EH (cell line): ENCODE measurements around the gene PODNL1.

Experiments used
- DNase-seq: peaks from one replicate; pipeline ENCODE4 v3.0.0-alpha.2; 2015; ENCODE audit warnings: low read depth

Gene PODNL1

DNA sequence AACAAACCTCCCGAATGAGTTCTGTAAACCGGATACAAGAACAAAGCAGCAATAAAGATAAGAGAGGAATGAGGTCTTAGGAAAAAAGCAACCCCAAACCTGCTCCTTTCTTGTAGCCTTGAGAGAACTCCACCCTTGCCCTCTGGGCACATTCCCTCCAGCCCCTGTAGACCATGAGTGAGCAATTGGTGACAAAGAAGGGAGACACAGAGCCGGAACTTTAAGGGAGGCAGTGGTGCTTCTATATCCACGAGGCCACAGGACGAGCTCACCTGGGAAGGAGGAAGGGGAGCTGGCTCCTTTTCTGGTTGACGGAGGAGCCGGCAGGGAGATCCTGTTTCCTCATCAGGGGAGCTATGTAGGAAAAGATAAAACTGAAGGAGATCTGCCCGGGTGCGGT is 45.3 kb downstream of the PODNL1 start:
- DNase-seq: no peak

DNA sequence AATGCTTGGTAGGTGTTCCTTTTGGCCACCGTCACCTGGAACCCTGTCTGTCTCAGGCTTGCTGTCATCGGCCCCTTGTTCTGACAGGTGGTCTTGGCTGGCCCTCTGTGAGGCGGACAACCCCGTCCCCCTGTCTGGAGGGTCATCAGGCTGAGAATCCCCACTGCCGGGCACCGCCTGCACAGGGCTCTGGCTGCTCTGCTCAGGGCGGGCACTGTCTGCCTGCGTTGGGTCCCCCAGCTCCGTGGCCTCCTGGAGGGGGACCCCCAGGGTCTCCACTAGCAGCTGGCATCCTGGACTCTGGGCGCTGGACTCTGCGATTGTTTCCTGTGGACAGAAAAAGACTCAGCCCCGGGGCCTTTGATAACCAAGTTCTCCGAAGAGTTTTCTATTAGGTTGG is 48.1 kb downstream of the PODNL1 start:
- no peak for DNase-seq

DNA sequence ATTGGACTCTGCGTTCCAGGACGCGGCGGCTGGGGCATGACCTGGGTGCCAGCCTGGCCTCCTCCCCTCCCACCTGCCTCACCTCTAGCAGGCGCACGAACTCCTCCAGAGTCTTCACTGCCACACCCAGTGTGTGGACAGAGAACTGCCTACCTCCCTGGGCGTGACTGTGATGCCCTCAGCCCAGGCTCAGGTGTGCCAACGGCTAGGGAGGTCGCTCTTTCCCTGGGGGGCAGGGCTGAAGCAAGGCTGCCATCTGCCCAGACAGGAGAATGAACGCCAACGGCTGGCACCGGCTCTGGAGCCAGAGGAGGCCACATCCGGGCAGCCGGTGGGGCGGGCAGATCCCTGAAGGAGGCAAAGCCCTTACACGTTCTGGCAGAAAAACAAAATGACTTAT is 49.9 kb downstream of the PODNL1 start:
- DNase-seq: no peak

DNA sequence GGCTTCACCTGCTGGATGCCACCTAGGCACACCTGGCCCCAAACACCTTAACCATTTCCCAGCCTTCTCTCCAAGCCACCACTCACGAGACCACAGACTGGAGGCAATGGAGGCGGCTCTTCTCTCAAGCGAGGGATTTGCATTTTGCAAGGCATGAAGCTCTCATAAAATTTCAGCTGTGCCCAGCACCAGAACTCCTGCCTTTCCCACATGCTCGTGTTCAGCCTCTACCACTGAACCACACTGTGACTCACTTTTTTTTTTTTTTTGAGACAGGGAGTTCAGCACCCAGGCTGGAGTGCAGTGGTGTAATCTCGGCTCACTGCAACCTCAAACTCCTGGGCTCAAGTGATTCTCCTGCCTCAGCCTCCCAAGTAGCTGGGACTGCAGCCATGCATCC is 50.7 kb downstream of the PODNL1 start:
- DNase-seq: peak; percentile 70

DNA sequence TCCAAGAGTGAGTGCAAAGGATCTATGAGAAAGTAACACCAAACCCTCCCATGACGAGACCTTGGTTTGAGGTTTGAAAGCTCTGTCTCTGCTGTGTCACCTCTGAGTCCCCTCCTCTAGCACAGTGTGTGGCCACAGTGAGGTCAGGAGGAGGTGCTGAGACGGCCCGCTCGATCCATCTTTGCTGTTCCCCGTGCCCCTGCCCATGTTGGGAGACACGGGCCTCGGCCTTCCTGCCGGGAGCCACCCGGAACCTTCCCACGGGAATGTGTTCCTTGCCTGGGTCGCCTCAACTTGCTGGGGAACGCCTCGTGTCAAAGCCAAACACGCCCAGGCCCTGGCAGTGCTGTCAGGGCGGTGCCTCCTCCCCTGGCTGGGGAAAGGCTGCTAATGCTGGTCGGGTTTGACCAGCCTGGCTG is 51.2 kb downstream of the PODNL1 start:
- DNase-seq: no peak

DNA sequence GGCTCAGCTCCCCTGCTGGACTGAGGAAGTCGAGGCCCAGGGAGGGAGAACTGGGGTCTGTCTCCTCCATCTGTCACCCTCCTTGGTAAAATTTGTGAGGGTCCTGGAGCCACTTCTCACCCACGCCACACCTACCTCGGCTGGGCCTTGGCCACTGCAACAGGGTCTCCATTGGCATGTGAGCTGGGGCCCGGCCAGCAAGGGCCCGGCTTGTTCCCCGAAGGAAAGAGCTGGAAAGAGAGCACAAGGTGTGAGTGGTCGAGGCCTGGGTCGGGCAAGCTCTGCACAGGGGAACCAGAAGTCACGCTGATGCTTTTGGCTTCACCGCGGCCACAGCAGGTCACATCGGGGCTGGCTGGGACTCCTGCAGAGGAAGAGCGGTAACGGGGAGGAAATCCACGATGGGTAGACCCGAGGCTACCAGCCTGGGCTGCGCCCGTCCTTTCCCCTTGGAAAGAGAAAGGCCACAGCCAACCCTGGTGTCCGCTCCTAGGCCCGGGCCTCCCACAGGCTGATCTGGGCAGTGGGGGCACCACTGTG is 52.3 kb downstream of the PODNL1 start:
- no peak for DNase-seq

DNA sequence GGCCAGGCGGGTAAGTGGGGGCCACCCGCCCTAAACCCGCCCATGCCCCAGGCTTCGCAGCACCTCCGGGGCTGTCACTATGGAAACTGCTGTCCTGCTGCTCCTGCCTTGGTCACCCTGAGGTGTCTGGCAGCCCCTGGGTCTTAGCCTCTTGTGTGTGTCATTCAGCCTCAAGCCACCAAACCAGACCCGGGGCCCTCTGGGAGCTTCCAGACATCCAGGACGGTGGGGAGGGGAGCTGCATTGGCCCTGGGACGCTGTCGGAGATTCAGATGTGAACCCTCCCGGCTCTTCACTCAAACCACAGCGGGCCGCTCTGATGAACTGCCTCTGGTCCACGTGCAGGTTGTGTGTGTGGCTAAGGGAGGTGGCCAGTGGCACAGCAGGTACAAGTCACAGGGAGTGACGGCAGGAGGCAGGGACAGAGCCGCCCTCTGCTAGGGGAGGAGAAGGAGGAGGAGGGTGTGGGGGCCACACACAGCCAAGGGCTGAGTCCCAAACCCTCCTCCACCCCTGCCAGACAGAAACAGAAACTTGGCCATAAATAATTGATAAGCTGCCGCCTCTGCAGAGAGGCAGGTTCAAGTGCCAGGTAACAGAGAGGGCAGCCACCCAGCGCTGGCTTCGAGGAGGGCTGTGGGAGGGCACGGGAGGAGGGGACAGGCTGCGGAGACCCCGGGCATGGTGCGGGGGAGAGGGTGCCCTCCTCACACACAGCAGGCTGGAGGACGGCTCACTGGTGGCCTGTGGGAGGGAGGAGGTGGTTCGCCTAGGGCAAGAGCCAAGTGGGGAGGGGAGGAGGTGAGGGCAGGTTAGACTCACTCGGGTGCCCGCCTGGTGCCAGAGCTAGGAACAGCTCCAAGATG is 53.3 kb downstream of the PODNL1 start:
- no peak for DNase-seq

DNA sequence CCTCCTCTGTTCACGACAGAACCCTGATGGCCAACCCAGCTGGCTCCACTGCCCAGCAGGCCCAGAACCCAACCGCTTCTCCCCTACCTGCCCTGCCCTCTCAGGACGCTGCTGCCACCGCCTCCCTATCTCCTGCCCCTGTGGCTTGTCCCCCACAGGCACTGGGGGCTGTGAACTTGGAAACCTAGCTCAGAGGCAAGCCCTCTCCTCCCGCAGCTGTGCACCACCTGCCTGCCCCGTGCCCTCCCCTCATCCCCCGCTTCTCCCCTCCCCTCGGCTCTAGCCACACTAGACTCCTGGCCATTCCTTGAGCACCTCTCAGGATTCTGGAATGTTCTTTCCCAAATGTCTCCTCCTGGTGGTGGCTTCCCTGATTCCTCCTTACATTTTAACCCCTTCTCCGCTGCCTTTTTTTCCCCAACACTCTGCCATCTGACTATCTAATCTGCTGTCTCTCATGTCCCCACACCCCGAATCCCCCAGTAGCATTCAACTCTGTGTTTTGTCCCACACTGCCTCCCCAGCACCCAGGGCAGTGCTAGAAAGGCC is 54.6 kb downstream of the PODNL1 start:
- peak; percentile 26 for DNase-seq

DNA sequence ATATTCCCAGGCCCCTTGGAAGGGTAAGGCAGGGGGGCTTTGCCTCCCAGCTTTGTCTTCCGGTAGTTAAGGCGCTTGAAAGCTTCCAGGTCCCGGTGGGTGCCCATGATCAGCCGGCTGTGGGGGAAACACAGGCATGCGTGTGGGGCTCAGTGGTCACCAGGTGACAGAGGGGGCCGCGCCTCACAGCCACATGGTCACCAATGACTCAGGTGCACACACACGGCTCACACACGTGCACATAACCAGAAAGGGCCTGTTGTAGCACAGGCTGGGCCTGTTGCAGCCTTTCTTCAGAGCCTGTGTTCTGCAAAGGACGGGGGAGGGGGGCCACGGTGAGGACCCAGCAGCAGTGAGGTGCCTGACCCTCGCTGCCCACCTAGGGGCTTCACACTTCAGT is 55.4 kb downstream of the PODNL1 start:
- no peak for DNase-seq

DNA sequence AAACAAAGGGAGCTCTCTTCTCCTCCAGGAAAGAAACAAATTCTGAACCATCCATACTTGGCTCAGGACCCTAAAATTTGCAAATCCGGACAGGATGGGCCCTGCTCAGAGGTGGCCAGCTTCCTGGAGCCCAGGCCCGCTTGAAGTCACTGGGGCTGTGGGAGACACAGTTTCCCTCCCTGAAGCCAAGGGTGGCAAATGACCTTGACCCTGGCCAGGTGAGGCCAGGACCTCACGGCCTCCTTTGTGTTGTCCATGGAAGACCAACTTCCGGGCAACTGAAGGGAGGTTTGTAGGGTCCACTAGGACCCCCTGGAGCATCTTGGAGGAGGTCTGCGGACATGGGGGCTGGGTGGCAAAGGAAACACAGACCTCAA is 55.8 kb downstream of the PODNL1 start:
- no peak for DNase-seq

DNA sequence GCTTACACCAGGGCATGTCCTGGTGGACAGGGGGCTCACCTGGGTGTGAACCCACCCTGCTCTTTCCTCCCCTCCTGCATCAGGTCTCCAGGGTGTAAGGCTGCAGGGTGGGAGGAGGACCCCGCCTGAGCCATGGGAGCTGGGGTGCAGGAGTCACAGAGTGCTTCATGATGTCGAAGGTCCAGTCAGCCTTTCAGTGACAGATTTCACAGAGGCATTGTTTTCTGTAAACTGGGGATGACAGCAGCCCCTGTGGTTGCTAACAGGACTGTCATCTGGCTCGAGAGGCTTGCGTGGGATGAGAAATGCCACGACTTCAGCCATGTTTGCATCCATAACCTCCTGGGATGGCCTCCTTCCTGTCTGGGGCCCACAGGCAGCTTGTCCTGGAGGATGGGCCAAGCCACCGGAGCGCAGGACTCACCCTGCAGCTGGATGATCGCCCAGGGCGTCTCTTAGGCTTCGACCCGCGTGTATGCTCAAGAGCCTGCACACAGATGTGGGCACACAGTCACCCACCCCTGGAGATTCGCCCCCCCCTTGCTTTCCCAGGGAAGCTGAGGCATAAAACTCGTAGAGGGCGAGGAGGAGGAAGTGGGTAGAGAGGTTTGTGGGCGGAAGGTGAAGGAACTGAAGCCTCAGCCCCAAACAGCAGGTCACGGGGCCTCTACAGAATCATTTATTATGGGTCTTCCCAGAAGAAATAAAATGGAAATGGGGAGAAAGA is 56.4 kb downstream of the PODNL1 start:
- peak; percentile 75 for DNase-seq

DNA sequence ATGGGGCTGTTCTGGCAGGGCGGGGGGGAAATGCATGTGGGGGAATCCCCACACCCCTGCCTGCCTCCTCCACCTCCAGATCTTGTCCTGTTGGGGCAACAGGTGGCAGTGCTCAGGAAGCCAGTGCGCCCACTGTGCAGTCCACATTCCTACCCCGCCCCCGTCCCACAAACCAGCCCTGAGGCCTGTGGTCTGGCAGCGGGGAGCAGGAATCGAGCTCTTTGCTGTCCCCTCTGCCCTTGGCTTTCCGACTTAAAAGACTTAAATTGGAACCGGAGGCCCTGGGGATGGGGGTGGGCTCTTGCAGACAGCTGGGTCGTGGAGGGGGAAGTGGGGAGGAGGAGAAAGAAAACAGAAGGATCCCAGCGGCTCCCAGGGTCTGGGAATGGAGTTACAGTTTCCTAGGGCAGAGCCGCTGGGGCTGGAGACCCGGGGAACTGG is 56.9 kb downstream of the PODNL1 start:
- DNase-seq: peak; percentile 40
